Measurements from ENCODE around the gene COL25A1. TPM values are rescaled to one million over a fixed set of nuclear protein-coding genes. Genes with fewer than 3 reads are reported as not detected.

COL25A1 gene
- total RNA-seq, 1 donor from 2014 or later: 10.4 TPM

- Mint-ChIP-seq H3K36me3 (ENCODE audit: low read depth, unreplicated experiment) (peaks cover 2% of the 10 kb centered on the region), H3K27ac (ENCODE audit: unreplicated experiment) (no peak overlapping the region), H3K4me3 (ENCODE audit: unreplicated experiment) (no peak overlapping the region), H3K4me1 (ENCODE audit: low read depth, unreplicated experiment) (peaks cover 21% of the 10 kb centered on the region), H3K9me3 (ENCODE audit: unreplicated experiment) (no peaks in the 10 kb centered on the region), H3K27me3 (ENCODE audit: low read depth, unreplicated experiment) (no peaks in the 10 kb centered on the region)
- TF ChIP-seq CTCF (IDR thresholded peaks at IDR 0.05; ENCODE audit: insufficient read depth, low read depth, low read length): no peak
- no peak for TF ChIP-seq EZH2 (IDR thresholded peaks at IDR 0.05; ENCODE audit: insufficient read depth, low read length)
- no peak overlapping the region for H3K9ac ChIP-seq (ENCODE audit: low read length)
- DNase-seq (ENCODE audit: low read depth) (peak; percentile 65), FAIRE-seq (no peak)
- H3K27me3 ChIP-seq (ENCODE audit: insufficient read depth, low read length): no peaks in the 10 kb centered on the region
- no peak overlapping the region for H3K4me2 ChIP-seq (ENCODE audit: low read length)
- no peak overlapping the region for H2AFZ ChIP-seq (ENCODE audit: low read depth, low read length)
- H3K79me2 ChIP-seq (ENCODE audit: insufficient read depth, low read length): no peaks in the 10 kb centered on the region
- no peaks in the 10 kb centered on the region for H3K9me3 ChIP-seq (ENCODE audit: insufficient read depth, low read depth, low read length)
- H4K20me1 ChIP-seq (ENCODE audit: insufficient read depth, low read length): no peaks in the 10 kb centered on the region
- peaks cover 7% of the 10 kb centered on the region for H3K4me1 ChIP-seq (ENCODE audit: insufficient read depth, low read length)
- H3K36me3 ChIP-seq (ENCODE audit: insufficient read depth, low read length): no peaks in the 10 kb centered on the region
- no peak overlapping the region for H3K4me3 ChIP-seq (ENCODE audit: insufficient read depth, low read depth, low read length)
- H3K27ac ChIP-seq (ENCODE audit: low read depth, low read length): no peak overlapping the region
These were observed 90.8 kb downstream of the COL25A1 start for GRCh38 chr4:109211671-109212070.

- H3K27me3 ChIP-seq (ENCODE audit: insufficient read depth, low read length): no peaks in the 10 kb centered on the region
- no peak overlapping the region for H2AFZ ChIP-seq (ENCODE audit: low read depth, low read length)
- H3K9me3 ChIP-seq (ENCODE audit: insufficient read depth, low read depth, low read length): no peaks in the 10 kb centered on the region
- Mint-ChIP-seq H3K27me3 (ENCODE audit: low read depth, unreplicated experiment) (no peaks in the 10 kb centered on the region), H3K36me3 (ENCODE audit: low read depth, unreplicated experiment) (peaks cover 2% of the 10 kb centered on the region), H3K9me3 (ENCODE audit: unreplicated experiment) (no peaks in the 10 kb centered on the region), H3K4me1 (ENCODE audit: low read depth, unreplicated experiment) (peaks cover 9% of the 10 kb centered on the region), H3K27ac (ENCODE audit: unreplicated experiment) (no peak overlapping the region), H3K4me3 (ENCODE audit: unreplicated experiment) (no peak overlapping the region)
- FAIRE-seq (no peak), DNase-seq (ENCODE audit: low read depth) (no peak)
- no peaks in the 10 kb centered on the region for H4K20me1 ChIP-seq (ENCODE audit: insufficient read depth, low read length)
- H3K36me3 ChIP-seq (ENCODE audit: insufficient read depth, low read length): no peaks in the 10 kb centered on the region
- peaks cover 10% of the 10 kb centered on the region for H3K4me1 ChIP-seq (ENCODE audit: insufficient read depth, low read length)
- no peaks in the 10 kb centered on the region for H3K79me2 ChIP-seq (ENCODE audit: insufficient read depth, low read length)
- no peak for TF ChIP-seq CTCF (IDR thresholded peaks at IDR 0.05; ENCODE audit: insufficient read depth, low read depth, low read length)
- no peak for TF ChIP-seq EZH2 (IDR thresholded peaks at IDR 0.05; ENCODE audit: insufficient read depth, low read length)
- no peak overlapping the region for H3K27ac ChIP-seq (ENCODE audit: low read depth, low read length)
- no peak overlapping the region for H3K4me3 ChIP-seq (ENCODE audit: insufficient read depth, low read depth, low read length)
- H3K4me2 ChIP-seq (ENCODE audit: low read length): no peak overlapping the region
- no peak overlapping the region for H3K9ac ChIP-seq (ENCODE audit: low read length)
These were observed 92.8 kb downstream of the COL25A1 start for GRCh38 chr4:109209647-109210046.

GRCh38 chr4:109207898-109208297 lies 94.6 kb downstream of the COL25A1 start:
- no peak overlapping the region for H3K4me3 Mint-ChIP-seq (ENCODE audit: unreplicated experiment)
- no peak for TF ChIP-seq CTCF (IDR thresholded peaks at IDR 0.05; ENCODE audit: insufficient read depth, low read depth, low read length)
- TF ChIP-seq EZH2 (IDR thresholded peaks at IDR 0.05; ENCODE audit: insufficient read depth, low read length): no peak
- no peak overlapping the region for H3K4me2 ChIP-seq (ENCODE audit: low read length)
- H3K79me2 ChIP-seq (ENCODE audit: insufficient read depth, low read length): no peaks in the 10 kb centered on the region
- H2AFZ ChIP-seq (ENCODE audit: low read depth, low read length): no peak overlapping the region
- no peaks in the 10 kb centered on the region for H3K27me3 Mint-ChIP-seq (ENCODE audit: low read depth, unreplicated experiment)
- no peaks in the 10 kb centered on the region for H3K9me3 ChIP-seq (ENCODE audit: insufficient read depth, low read depth, low read length)
- no peak for FAIRE-seq
- no peak overlapping the region for H3K27ac ChIP-seq (ENCODE audit: low read depth, low read length)
- H3K9ac ChIP-seq (ENCODE audit: low read length): no peak overlapping the region
- no peaks in the 10 kb centered on the region for H3K36me3 ChIP-seq (ENCODE audit: insufficient read depth, low read length)
- H3K4me1 ChIP-seq (ENCODE audit: insufficient read depth, low read length): peaks cover 10% of the 10 kb centered on the region
- peaks cover 2% of the 10 kb centered on the region for H3K36me3 Mint-ChIP-seq (ENCODE audit: low read depth, unreplicated experiment)
- H3K4me1 Mint-ChIP-seq (ENCODE audit: low read depth, unreplicated experiment): peaks cover 7% of the 10 kb centered on the region
- H4K20me1 ChIP-seq (ENCODE audit: insufficient read depth, low read length): no peaks in the 10 kb centered on the region
- H3K9me3 Mint-ChIP-seq (ENCODE audit: unreplicated experiment): peaks cover 2% of the 10 kb centered on the region
- DNase-seq (ENCODE audit: low read depth): no peak
- no peaks in the 10 kb centered on the region for H3K27me3 ChIP-seq (ENCODE audit: insufficient read depth, low read length)
- H3K4me3 ChIP-seq (ENCODE audit: insufficient read depth, low read depth, low read length): no peak overlapping the region
- H3K27ac Mint-ChIP-seq (ENCODE audit: unreplicated experiment): no peak overlapping the region

All from astrocyte (in vitro differentiated cells and primary cell).